Fibroblast of mammary gland (primary cell): ENCODE data around the gene PCBP4.

Experiments used
- DNase-seq: peaks from one replicate; pipeline ENCODE4 v3.0.0-alpha.2; 2010; ENCODE audit warnings: low read depth
- H3K4me3 ChIP-seq: 2 replicates; pipeline ENCODE4 v1.5.1; 2011; ENCODE audit warnings: low read depth, mild to moderate bottlenecking, low read length, moderate library complexity; ENCODE audit not compliant: control insufficient read depth
- CTCF ChIP-seq: conservative IDR thresholded peaks from 2 replicates; pipeline ENCODE4 v1.5.1; 2011; ENCODE audit warnings: low read depth, low read length, inconsistent platforms; ENCODE audit not compliant: control insufficient read depth, insufficient read depth

PCBP4 gene

GRCh38 chr3:51938780-51939425, 28.4 kb downstream of the PCBP4 start:
- DNase-seq = no peak
- H3K4me3 ChIP-seq = no peak overlapping the region
- TF ChIP-seq CTCF = no peak

GRCh38 chr3:51937611-51938450, 29.4 kb downstream of the PCBP4 start:
- no peak overlapping the region for H3K4me3 ChIP-seq
- no peak for TF ChIP-seq CTCF
- no peak for DNase-seq

- peak; percentile 72 for DNase-seq
- H3K4me3 ChIP-seq = no peak overlapping the region
- no peak for TF ChIP-seq CTCF
Observed at GRCh38 chr3:51937014-51937413, 30.2 kb downstream of the PCBP4 start.

- no peak for DNase-seq
- no peak overlapping the region for H3K4me3 ChIP-seq
- TF ChIP-seq CTCF = no peak
Observed at GRCh38 chr3:51935886-51936755, 31.1 kb downstream of the PCBP4 start.

GRCh38 chr3:51934991-51935885, 32.0 kb downstream of the PCBP4 start:
- TF ChIP-seq CTCF = no peak
- DNase-seq = no peak

More at GRCh38 chr3:51934991-51935885, 32.0 kb downstream of the PCBP4 start:
- H3K4me3 ChIP-seq = no peak overlapping the region
